GM12873 (cell line): ENCODE measurements around the gene CASP14.

Experiments used
- CTCF ChIP-seq: IDR thresholded peaks from 2 replicates; pipeline ENCODE4 v1.5.1; 2012; ENCODE audit warnings: low read depth, mild to moderate bottlenecking, moderate library complexity, low read length, control low read depth; ENCODE audit not compliant: insufficient read depth; ENCODE audit errors: missing control alignments

The CASP14 gene

GRCh38 chr19:15025217-15025616 lies 24.1 kb upstream of the CASP14 start:
- TF ChIP-seq CTCF: peak; percentile 59

- no peak for TF ChIP-seq CTCF
Observed at GRCh38 chr19:15028490-15028889, 20.8 kb upstream of the CASP14 start.

- no peak for TF ChIP-seq CTCF
Observed at GRCh38 chr19:15031675-15032074, 17.6 kb upstream of the CASP14 start.

GRCh38 chr19:15035795-15036311 lies 13.4 kb upstream of the CASP14 start:
- no peak for TF ChIP-seq CTCF

GRCh38 chr19:15037586-15037985 lies 11.7 kb upstream of the CASP14 start:
- no peak for TF ChIP-seq CTCF

GRCh38 chr19:15038294-15038693 lies 11.0 kb upstream of the CASP14 start:
- TF ChIP-seq CTCF: no peak

- TF ChIP-seq CTCF: no peak
Observed at GRCh38 chr19:15042003-15042402, 7.3 kb upstream of the CASP14 start.

- no peak for TF ChIP-seq CTCF
Observed at GRCh38 chr19:15042826-15043225, 6.5 kb upstream of the CASP14 start.
